22Rv1 (cell line): Measurements from ENCODE around the gene PLSCR3.

Source experiments
- H3K27ac ChIP-seq: fragments of 450-650 bp; 2 replicates; pipeline ENCODE4 v1.5.1; 2017
- ZFX ChIP-seq: fragments of 450-650 bp; IDR thresholded peaks from 2 replicates; pipeline ENCODE4 v1.6.1; 2017; ENCODE audit warnings: antibody characterized with exemption, borderline replicate concordance
- TF ChIP-seq, protein P1 (sequence below): fragments of 450-650 bp; IDR thresholded peaks from 2 replicates; pipeline ENCODE4 v1.5.1; 2017; ENCODE audit warnings: mild to moderate bottlenecking

PLSCR3 gene

DNA sequence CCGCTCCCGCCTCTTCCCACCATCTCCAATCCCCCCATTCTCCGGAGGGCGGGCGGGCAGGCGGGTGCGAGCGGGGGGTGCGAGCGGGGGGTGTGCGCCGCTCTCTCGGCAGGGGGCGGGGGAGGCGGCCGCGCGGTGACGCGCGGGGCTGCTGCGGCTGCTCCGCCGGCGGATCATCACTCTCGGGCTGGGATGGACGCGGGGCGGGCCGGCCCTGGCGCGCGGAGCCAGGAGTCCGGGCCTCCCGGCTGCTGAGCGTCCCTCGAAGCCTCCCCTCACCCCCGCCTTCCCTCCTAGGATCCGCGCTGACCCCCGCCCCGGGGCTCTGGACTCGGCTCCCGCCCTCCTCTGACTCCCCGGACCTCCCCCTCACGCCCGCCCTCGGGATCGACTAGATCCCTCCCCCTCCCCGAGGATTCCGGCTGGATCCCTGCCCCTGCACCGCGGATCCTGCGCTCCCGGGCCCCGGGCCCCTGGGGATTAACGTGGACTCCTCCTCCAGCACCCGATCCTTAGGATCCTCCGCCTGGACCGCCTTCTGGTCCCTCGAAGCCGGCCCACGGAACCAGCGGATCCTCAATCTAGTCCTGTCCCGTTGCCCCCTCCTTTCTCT is 10.5 kb upstream of the PLSCR3 start:
- TF ChIP-seq, protein P1, sequence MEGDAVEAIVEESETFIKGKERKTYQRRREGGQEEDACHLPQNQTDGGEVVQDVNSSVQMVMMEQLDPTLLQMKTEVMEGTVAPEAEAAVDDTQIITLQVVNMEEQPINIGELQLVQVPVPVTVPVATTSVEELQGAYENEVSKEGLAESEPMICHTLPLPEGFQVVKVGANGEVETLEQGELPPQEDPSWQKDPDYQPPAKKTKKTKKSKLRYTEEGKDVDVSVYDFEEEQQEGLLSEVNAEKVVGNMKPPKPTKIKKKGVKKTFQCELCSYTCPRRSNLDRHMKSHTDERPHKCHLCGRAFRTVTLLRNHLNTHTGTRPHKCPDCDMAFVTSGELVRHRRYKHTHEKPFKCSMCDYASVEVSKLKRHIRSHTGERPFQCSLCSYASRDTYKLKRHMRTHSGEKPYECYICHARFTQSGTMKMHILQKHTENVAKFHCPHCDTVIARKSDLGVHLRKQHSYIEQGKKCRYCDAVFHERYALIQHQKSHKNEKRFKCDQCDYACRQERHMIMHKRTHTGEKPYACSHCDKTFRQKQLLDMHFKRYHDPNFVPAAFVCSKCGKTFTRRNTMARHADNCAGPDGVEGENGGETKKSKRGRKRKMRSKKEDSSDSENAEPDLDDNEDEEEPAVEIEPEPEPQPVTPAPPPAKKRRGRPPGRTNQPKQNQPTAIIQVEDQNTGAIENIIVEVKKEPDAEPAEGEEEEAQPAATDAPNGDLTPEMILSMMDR: no peak
- no peak for TF ChIP-seq ZFX
- peak overlapping the region; percentile 87 for H3K27ac ChIP-seq

DNA sequence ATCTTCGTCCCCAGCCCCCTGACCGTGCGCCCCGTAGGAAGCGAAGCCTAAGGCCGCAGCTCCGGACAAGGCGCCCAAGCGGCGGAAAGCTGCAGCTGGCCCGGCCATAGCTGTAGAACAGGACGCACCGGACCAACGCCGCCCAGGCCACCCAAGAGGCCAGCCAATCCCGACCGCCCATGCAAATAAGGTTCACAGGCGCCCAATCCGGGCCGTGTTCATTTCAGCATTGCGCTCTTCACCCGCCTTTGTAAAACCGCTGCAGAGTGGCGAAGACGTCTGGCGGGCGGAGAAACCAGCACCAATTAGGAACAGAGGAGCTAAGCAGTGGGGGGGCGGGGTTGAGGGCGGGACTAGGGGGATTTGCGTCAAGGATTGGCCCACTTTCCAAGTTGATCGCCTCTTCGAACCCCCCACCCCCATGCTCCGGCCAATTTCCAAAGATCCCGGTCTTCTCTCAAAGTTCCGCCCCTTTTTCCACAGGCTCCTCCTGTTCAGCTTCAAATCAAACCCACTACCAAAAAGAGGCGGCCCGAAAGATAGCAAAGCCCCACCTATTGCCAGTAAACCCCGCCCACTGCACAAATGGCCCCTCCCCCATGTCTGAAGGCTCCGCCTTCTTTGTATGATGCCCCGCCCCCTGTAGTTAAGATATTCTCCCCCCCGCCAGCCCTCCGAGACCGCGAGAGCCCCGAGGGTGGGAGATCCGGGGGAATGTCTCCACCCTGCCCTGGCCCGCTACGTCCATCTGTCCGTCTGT is 9.8 kb upstream of the PLSCR3 start, which contains the start of gene TMEM256:
Gene TMEM256 (minus strand): TSS at position 121 of the 760 bp plus-strand sequence. CDS start 13 bp downstream, at position 108.
- TF ChIP-seq ZFX: no peak
- TF ChIP-seq, protein P1: no peak
- H3K27ac ChIP-seq: peak within 1 kb of the TSS; percentile 87

DNA sequence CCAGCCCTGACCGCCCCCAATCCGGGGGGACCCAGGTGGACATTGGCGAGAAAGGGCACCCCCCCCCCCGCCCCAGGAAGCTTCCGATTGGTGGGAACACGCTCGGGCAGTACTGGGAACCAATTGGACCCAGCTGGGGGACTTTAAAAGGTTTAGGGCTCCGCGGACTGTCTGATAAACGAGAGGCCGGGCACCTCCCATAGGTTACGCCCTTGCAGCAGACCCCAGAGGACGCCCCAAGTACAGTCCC is 9.3 kb upstream of the PLSCR3 start:
- TF ChIP-seq, protein P1: no peak
- TF ChIP-seq ZFX: no peak
- peak overlapping the region; percentile 87 for H3K27ac ChIP-seq

DNA sequence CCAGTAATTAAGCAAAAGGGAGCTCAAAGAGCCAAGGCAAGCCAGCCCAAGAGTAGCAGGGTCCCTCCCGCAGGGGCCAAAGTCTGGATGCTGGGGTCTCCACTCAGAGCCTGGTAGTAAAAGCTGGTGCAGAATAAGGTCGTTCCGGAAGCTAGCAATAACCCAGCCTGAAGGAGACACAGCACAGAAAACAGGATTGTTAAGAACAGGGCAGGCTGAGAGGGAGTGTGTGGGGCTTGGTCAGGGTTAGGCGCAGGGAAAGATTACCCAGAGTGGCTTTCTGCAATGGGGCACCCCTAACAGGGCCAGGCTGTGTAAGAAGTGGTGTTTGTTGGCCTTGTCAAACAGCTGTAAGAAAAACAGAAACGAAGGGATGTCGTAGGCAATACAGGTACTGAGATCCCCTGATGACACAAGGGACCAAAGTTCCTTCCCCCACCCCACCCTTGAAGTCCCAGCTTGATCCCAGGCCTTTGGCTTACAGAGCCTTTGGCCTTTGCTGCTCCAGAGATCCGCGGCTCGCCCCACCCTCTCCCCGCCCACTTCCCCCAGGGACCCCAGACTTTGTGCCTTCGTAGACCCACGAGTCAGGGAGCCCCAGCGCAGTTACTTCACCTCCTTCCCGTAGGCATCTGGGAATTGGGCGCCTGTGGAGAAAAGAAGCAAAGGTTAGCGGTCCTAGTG is 8.9 kb upstream of the PLSCR3 start:
- TF ChIP-seq, protein P1: no peak
- no peak for TF ChIP-seq ZFX
- H3K27ac ChIP-seq: peak overlapping the region; percentile 87

DNA sequence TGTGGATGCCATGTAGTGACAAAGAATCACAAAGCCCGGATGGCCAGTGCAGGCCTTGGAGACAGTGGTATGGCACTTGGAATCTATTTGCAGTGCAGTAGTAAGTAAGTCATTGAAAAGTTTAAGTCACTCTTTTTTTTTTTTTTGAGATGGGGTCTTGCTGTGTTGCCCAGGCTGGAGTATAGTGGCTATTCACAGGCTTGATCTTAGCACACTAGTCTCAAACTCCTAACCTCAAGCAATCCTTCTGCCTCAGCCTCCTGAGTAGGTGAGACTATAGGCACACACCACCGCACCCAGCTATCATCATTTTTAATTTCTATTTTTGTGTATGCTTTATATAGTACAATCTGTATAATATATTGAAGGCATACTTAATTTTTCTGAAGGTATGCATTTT is 4.3 kb upstream of the PLSCR3 start:
- TF ChIP-seq, protein P1: no peak
- no peak for TF ChIP-seq ZFX
- H3K27ac ChIP-seq: no peak overlapping the region

DNA sequence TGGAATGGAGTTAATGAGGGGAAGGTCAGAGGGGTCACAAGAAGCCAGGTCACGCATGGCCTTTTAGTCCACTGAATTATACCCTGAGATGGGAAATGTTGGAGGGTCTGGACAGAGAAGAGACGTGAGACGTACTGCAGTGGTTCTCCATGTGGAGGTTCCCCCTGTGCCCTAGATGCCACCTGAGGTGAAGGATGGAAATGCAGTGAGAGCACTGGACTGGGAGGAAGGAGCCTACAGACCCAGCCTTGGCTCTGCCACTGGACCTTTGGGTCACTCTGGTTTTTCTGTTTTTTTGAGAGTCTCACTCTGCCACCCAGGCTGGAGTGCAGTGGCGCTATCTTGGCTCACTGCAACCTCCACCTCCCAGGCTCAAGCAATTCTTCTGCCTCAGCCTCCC is 1.8 kb upstream of the PLSCR3 start:
- TF ChIP-seq ZFX: no peak
- TF ChIP-seq, protein P1: no peak
- H3K27ac ChIP-seq: no peak overlapping the region
